Right ventricle myocardium superior (tissue), 1 donor: ENCODE results near the gene TDRD10. TPM values are rescaled to one million over a fixed set of nuclear protein-coding genes. Genes with fewer than 3 reads are reported as not detected.

Experiments
- ATAC-seq: fragments of 200-7000 bp; cut with Tn5 transposase; one replicate; pipeline ENCODE4 v1.9.1; 2020; ENCODE audit warnings: mild to moderate bottlenecking; ENCODE audit not compliant: poor library complexity
- DNase-seq: peaks from one replicate; pipeline ENCODE4 v3.0.0-alpha.2; 2020
- intact Hi-C: fragments of 100-400 bp; cut with DNase I; formaldehyde crosslinking; loops from one replicate; pipeline ENCODE4 v1.11.2; 2022
- long read RNA-seq: library from polyadenylated mRNA; unstranded; transcript quantifications from one replicate; pipeline ENCODE4 v2.0.0, GENCODE V29; 2021
- total RNA-seq: library from RNA; stranded (reverse); fragmentation: NEBNext Ultra II Directional; extraction: Animal tissue kit (Norgen Biotek cat#: 25700); gene quantifications from one replicate; pipeline ENCODE4 v1.2.1, GENCODE V29; 2021
- donor health status: DM: no; HTN: yes; CAD: no; lungs with severe emphysema.

The TDRD10 gene
- total RNA-seq: 2.5 TPM
- long read RNA-seq, partial matches to known transcripts: 0 of 8 reads
- long read RNA-seq, other reads (novel, unspliced or antisense): 7 of 8 reads

DNA sequence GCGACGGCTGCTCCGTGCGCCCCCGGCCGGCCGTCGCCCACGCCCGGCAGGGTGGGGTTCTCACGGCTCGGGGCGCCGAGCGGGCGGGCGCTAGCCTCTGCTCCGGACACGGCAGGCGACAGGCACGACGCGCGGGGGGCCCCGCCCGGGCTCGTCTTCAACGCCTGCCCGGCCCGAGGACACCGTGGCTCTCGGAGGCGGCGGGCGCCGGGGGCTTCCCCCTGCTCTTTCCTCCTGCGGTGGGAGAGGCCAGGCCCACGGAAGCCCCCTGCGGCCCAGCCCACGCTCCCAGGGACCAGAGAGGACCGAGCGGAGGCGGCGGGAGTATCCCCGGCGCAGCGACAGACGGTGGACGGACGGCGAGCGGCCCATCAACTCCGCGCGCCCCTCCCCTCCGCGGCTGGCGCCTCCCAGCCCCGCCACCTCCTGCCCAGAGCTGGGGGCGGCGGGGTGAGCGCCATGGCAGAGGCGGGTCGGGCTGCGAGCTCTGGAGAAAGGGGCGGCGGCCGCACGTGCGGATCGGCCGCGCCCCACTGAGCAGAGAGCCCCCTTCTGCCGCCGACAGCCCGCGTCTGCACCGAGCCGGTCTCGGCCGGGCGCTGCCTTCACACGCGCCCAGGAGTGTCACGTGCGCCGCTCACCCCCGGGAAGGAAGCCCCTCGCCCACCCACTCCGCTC is at the start of gene TDRD10, which contains the start of gene SHE:
Gene TDRD10 (plus strand): TSS at position 154 of the 678 bp plus-strand sequence. CDS start 4,685 bp downstream, outside the sequence.
Gene SHE (minus strand): TSS at position 347 of the 678 bp plus-strand sequence. CDS start 386 bp downstream, outside the sequence.
- DNase-seq (peak; percentile 75), ATAC-seq (peak; percentile 69)
- intact Hi-C loops: no loop called here

DNA sequence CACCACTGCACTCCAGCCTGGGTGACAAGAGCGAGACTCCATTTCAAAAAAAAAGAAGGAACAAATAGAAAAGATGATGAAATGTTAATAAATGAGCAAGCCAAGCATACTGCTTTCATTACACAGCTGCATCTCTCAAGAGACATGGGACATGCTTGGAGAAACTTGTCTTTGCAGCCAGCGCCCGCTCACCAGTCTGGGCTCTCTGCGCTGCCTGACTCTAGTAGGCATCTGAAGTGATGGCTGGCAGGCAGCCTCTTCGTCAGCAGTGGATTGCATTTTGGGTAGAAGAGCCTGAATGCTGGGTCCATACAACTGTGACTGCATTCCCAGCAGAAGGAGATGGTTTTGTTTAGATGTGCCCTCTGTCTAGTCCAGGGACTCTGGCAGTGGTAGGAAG is 48.9 kb upstream of the TDRD10 start:
- ATAC-seq: peak; percentile 39
- intact Hi-C loops: no loop called here
- no peak for DNase-seq

DNA sequence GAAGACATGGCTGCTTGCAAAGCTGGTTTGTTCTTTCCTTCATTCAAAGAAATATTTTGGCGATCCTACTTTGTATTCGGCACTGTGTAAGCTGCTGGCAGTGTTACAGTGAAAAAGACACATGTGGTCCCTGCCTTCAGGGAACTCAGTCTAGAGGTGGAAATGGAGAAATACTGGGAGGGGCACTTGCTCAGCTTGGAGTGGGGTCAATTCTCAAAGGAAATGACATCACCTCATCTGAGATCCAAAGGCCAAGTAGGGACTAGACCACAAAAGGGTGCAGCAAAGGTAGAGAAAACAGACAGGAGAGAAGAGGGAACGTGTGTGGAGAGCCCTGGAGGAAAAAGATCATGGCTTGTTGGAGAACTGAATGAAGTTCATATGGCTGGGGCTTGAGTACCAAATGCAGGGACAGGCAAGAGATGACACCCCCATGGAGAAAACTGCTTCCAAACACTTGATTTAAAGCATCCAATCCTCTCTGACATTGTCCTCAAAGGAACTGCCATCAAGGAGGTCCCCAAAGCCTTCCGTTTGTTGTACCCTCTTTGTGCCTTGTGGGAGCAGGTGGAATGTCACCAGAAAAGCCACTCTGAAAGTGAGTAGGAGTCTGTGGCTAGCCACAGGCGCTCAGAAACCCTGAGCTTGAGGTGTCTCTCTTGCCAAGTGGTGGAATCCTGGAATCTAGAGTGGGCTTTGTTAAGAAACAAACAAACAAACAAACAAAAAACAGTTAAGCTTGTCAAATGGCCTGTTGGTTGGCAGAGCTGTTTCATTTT is 48.3 kb upstream of the TDRD10 start:
- intact Hi-C loops: no loop called here
- ATAC-seq (peak; percentile 81), DNase-seq (no peak)

- intact Hi-C loops: no loop called here
- DNase-seq (no peak), ATAC-seq (peak; percentile 12)
Measured at GRCh38 chr1:154454386-154455120, 47.5 kb upstream of the TDRD10 start.

- ATAC-seq (no peak), DNase-seq (no peak)
- intact Hi-C loops: no loop called here
Measured at GRCh38 chr1:154456631-154457030, 45.4 kb upstream of the TDRD10 start.

DNA sequence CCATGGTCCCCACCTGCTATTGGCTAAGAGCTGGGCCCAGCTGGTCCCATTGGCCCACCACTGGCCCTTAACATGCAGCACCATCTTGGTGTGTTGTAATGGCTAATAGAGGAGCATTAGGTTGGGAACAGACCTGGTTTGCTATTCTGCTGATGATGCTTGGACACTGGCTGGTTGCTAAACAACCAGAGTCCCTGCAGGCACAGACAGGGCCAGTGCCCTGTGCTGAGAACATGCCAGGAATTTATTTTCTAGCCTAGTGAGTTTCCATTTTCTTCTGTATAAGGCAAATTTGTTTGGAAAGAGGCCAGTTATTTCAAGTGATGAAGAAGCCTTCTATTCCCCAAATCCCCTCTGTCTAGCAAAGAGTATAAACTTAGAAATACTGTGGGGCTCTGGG is 42.9 kb upstream of the TDRD10 start:
- no peak for DNase-seq
- intact Hi-C loops: no loop called here
- ATAC-seq: no peak

GRCh38 chr1:154460695-154461260 is 41.2 kb upstream of the TDRD10 start:
- no peak for ATAC-seq
- intact Hi-C loops: loop anchor here (10.0 kb wide), 1 partner anchor 56 kb away; the partner anchor contains the start of gene IL6R
- no peak for DNase-seq

DNA sequence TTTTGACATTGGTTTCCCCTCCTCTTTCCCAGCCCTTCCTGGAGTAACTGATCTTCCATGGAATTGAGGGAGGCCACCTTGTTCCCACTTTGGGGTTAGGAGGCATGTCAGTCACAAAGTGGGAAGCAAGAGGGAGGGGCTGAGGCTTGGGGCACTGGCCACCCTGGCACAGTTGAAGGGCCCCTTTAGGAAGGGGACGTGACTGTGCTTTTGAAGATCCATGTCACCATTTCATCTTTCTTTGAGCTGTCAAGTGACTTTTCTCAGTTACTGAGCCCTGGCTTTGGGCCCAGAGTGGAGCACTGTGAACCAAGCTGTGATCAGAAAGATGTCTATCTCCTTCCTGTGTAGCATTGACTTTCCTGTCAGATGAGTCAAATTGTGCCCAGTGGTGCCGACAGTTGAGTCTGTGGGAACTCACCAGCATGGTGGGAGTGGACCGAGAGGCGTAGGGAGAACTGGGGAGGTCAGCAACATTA is 38.5 kb upstream of the TDRD10 start:
- DNase-seq: no peak
- peak; percentile 31 for ATAC-seq
- intact Hi-C loops: loop anchor here (10.0 kb wide), 1 partner anchor 59 kb away; the partner anchor contains the start of gene IL6R

DNA sequence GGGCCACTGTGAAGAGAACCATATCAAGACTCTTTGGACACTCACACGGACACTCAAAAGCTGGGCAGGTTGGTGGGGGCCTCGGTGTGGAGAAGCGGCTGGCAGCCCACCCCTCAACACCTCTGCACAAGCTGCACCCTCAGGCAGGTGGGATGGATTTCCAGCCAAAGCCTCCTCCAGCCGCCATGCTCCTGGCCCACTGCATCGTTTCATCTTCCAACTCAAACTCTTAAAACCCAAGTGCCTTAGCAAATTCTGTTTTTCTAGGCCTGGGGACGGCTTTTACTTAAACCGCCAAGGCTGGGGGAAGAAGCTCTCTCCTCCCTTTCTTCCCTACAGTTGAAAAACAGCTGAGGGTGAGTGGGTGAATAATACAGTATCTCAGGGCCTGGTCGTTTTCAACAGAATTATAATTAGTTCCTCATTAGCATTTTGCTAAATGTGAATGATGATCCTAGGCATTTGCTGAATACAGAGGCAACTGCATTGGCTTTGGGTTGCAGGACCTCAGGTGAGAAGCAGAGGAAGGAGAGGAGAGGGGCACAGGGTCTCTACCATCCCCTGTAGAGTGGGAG is 36.3 kb upstream of the TDRD10 start:
- intact Hi-C loops: loop anchor here (10.0 kb wide), 1 partner anchor 61 kb away; the partner anchor contains the start of gene IL6R
- no peak for DNase-seq
- no peak for ATAC-seq

GRCh38 chr1:154466206-154466605 is 35.8 kb upstream of the TDRD10 start:
- DNase-seq (no peak), ATAC-seq (no peak)
- intact Hi-C loops: loop anchor here (10.0 kb wide), 1 partner anchor 61 kb away; the partner anchor contains the start of gene IL6R

DNA sequence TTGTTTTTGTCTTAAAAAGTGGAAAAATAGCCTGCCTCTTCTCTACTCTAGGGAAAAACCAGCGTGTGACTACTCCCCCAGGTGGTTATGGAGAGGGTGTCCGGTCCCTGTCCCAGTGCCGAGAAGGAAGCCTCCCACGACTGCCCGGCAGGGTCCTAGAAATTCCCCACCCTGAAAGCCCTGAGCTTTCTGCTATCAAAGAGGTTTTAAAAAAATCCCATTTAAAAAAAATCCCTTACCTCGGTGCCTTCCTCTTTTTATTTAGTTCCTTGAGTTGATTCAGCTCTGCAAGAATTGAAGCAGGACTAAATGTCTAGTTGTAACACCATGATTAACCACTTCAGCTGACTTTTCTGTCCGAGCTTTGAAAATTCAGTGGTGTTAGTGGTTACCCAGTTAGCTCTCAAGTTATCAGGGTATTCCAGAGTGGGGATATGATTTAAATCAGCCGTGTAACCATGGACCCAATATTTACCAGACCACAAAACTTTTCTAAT is 35.0 kb upstream of the TDRD10 start:
- intact Hi-C loops: loop anchor here (10.0 kb wide), 1 partner anchor 62 kb away; the partner anchor contains the start of gene IL6R
- no peak for DNase-seq
- ATAC-seq: no peak

- intact Hi-C loops: loop anchor here (10.0 kb wide), 1 partner anchor 63 kb away; the partner anchor contains the start of gene IL6R
- no peak for ATAC-seq
- DNase-seq: no peak
Measured at GRCh38 chr1:154467434-154468102, 34.5 kb upstream of the TDRD10 start.

DNA sequence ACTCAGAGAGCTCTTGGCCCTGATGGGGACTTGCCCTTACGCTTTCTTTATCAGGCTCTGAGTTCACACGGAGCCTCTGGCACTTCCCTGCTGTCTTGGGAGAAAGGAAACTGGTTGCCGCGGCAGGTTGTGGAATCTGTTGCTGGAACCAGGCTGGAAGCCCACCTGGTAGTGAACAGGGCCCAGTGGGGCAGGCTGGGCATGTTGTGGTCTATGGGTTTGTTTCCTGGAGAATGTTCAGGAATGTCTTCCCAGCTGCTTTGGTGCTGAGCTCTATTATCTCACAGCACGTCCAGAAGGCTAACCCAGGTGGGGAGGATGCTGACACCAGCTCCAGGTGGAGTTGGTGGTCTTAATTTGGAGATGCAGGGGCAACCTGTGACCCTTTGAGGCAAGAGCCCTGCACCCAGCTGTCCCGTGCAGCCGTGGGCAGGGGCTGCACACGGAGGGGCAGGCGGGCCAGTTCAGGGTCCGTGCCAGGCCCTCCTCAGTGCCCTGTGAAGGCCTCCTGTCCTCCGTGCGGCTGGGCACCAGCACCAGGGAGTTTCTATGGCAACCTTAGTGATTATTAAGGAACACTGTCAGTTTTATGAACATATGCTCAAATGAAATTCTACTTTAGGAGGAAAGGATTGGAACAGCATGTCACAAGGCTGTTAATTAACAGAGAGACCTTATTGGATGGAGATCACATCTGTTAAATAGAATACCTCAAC is 33.3 kb upstream of the TDRD10 start:
- ATAC-seq (no peak), DNase-seq (no peak)

GRCh38 chr1:154469844-154470560 is 32.0 kb upstream of the TDRD10 start:
- intact Hi-C loops: loop anchor here (10.0 kb wide), 1 partner anchor 65 kb away; the partner anchor contains the start of gene IL6R
- no peak for DNase-seq
- ATAC-seq: no peak

More for the DNA sequence above, 33.3 kb upstream of the TDRD10 start:
- intact Hi-C loops: loop anchor here (10.0 kb wide), 1 partner anchor 64 kb away; the partner anchor contains the start of gene IL6R

- DNase-seq: no peak
- intact Hi-C loops: no loop called here
- ATAC-seq: no peak
Measured at GRCh38 chr1:154471304-154471703, 30.7 kb upstream of the TDRD10 start.

GRCh38 chr1:154474802-154475201 is 27.2 kb upstream of the TDRD10 start:
- intact Hi-C loops: no loop called here
- ATAC-seq (peak; percentile 50), DNase-seq (no peak)
